Neural progenitor cell (in vitro differentiated cells): ENCODE data around the gene USP48.

ENCODE experiments used
- CTCF ChIP-seq: fragments of 200-600 bp; sonication (generic); IDR thresholded peaks from 2 replicates; pipeline ENCODE4 v1.5.1; 2017; ENCODE audit warnings: antibody characterized with exemption, mild to moderate bottlenecking
- EZH2 ChIP-seq: fragments of 200-600 bp; sonication (generic); IDR thresholded peaks from 2 replicates; pipeline ENCODE4 v1.6.1; 2017; ENCODE audit warnings: antibody characterized with exemption, mild to moderate bottlenecking, moderate library complexity
- EZH2phosphoT487 ChIP-seq: fragments of 200-600 bp; sonication (generic); IDR thresholded peaks from 2 replicates; pipeline ENCODE4 v1.6.1; 2017; ENCODE audit warnings: antibody characterized with exemption

GRCh38 chr1:21778405-21778727 lies 4.6 kb downstream of the USP48 start:
- TF ChIP-seq CTCF, result no peak
- TF ChIP-seq EZH2, result no peak
- TF ChIP-seq EZH2phosphoT487, result no peak
